A172 (cell line): ENCODE results near the gene BCL2L1. TPM values are rescaled to one million over a fixed set of nuclear protein-coding genes. Genes with fewer than 3 reads are reported as not detected.
"Not testable (repeated sequence)": the region's sequence is repeated elsewhere in the genome, so short reads cannot be mapped to it uniquely, and the experiment has no call there.

Source experiments
- DNase-seq: peaks from one replicate; pipeline ENCODE4 v3.0.0-alpha.2; 2015; ENCODE audit warnings: low spot score
- total RNA-seq: library from RNA; depleted of rRNA; stranded (reverse); fragments of >200 nt; shearing (Covaris generic); gene quantifications from 2 replicates; pipeline ENCODE4 v1.2.3, GENCODE V29; 2014

The BCL2L1 gene
- total RNA-seq, 1 experiment from 2014 or later: 202 TPM

GRCh38 chr20:31675828-31676608 lies 46.6 kb downstream of the BCL2L1 start:
- peak; percentile 61 for DNase-seq

DNA sequence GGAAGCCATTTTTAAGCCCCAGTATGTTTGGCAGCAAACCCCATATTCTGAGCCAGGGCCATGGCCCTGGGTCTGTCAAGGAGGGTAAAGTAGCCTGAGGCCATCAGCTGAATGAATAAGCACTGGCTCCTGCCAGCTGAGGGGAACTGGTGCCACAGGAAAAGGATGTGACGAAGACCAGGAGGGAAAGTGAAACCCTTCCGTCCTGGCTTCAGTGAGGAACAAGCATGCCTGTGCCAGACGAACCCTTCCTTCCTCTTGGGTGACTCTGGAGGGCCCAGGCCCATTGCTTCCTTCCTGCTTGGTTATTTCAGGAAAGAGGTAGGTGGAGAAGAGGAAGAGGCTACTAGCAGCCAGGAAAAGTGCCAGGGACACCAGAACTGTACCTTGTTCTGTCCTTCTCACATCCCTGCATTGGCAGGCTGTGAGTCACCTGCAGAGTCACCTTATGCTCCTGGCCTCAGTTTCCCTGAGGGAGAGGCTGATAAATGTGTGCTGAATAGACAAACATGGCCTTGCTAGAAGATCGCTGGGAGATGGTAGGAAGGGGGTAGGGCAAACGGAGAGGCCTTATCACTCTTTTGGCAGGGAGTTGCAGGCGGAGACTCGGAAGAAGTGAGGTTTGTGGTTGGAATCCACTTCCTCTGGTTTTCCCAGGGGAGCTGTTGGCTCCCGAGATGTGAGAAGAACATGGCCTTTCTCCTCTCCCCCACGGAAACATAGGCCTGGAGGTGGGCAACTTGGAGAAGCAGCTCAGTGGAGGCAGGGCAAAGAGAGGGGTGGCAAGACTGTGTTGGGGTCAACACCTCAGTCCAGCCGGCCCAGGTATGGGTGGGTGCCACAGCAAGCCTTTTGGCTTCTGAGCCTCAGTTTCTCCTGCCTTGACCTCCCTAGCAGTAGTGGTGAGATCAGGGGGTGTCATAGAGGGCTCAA lies 47.5 kb downstream of the BCL2L1 start:
- peak; percentile 96 for DNase-seq

DNA sequence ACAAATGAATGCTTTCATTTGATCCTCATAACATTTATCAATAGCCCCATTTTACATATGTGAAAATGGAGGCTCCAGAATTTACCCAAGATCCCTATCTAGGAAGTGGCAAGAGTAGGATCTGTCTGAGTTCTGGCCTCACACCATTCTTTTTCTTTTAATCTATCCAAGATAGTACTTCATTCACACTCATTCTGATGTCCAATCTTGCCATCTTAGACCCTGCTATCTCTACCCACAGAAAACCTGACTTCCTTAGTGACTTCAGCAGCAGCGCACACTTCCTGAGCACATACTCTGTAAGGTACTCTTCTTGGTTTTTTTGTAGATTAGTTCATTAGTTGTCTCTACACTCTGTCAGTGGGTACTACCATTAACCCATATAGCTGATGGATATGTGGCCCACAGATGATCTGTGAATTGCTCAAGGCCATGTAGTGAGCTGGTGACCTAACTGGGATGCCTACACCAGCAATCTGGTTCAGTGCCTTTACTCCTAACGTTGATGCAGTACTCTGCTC lies 48.7 kb downstream of the BCL2L1 start:
- no peak for DNase-seq

DNA sequence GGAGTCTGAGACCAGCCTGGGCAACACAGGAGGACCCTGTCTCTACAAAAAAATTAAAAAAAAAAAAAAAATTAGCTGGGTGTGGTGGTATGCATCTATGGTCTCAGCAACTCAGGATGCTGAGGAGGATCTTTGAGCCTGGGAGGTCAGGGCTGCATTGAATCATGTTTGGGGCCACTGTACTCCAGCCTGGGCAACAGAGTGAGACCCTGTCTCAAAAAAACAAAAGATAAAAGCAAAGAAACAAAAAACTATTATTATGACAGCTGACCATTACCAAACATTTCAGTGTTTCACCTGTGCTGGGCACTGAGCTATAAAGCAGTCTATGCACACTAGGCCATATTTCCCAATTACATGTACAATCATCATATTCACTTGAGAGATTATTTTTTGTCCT lies 49.2 kb downstream of the BCL2L1 start:
- no peak for DNase-seq

DNA sequence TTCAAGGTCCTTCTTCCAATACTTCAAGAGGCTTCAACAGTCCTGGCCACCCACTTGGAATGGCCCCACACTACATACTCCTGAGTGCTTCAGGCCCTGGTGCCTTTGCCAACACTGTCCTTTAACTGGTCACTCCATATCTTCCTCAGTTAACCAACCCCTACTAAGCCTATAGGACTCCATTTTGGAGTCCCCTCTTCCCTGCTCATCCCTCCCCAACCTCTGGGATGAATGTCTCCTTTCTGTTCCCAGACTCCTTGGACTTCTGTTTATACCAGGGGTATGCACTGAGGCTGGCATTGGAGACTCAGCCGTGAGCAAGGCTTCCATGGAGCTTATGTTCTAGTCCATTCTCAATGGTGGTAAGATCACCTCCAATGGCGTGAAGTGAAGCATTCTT lies 51.3 kb downstream of the BCL2L1 start:
- DNase-seq: no peak

DNA sequence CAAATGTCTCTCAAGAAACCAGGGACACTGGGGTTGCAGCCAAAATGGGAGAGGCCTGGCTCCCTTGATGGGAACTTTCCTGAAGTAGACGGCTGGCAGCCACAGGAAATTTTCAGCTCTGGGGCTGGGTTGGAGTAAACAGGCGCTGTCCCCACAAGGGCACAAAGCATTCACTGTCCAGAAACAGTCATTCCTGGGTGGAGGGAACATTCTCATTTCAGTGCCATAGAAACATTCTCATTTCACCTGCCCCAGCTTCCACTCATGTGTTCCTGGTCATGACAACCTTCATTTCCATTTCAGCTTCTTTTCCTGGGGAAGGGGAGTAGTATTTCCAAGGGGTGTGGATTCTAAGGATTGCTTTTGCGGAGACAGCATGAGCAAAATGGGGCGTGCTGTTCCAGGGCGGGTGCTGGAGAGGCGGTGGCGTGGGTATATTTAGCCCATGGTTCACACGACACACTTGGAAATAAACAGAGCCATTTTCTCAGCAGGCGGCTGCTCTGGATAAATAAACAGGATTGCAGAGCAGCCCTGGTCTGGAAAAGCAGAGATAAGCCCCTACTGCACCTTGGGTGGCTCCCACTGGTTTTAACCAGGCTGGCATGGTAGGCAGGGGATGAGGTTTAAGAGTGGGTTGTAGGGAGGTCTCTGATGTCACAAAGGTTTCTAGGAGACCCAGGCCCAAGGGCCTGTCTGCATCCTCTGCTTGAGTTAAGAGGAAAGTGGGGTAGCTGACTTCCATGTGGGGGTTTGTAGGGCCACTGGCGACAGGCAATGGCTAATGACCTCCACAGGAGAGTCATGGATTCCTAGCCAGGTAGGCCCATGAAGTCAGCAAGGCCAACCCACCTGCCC lies 52.1 kb downstream of the BCL2L1 start:
- no peak for DNase-seq

- no peak for DNase-seq
These were observed 52.8 kb downstream of the BCL2L1 start for GRCh38 chr20:31669876-31670275.

DNA sequence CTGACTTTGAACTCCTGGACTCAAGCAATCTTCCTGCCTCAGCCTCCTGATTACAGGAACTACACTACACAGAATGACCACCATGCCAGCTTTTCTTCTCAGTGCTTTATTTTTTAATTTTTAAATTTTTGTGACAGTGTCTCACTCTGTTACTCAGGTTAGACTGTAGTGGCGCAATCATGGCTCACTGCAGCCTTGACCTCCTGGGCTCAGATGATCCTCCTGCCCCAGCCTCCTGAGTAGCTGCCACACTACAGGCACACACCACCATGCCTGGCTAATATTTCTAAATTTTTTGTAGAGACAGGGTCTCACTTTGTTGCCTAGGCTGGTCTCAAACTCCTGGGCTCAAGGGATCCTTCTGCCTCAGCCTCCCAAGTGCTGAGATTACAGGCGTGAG lies 53.7 kb downstream of the BCL2L1 start:
- DNase-seq: not testable (repeated sequence)

- DNase-seq: no peak
These were observed 55.1 kb downstream of the BCL2L1 start for GRCh38 chr20:31667315-31668285.

DNA sequence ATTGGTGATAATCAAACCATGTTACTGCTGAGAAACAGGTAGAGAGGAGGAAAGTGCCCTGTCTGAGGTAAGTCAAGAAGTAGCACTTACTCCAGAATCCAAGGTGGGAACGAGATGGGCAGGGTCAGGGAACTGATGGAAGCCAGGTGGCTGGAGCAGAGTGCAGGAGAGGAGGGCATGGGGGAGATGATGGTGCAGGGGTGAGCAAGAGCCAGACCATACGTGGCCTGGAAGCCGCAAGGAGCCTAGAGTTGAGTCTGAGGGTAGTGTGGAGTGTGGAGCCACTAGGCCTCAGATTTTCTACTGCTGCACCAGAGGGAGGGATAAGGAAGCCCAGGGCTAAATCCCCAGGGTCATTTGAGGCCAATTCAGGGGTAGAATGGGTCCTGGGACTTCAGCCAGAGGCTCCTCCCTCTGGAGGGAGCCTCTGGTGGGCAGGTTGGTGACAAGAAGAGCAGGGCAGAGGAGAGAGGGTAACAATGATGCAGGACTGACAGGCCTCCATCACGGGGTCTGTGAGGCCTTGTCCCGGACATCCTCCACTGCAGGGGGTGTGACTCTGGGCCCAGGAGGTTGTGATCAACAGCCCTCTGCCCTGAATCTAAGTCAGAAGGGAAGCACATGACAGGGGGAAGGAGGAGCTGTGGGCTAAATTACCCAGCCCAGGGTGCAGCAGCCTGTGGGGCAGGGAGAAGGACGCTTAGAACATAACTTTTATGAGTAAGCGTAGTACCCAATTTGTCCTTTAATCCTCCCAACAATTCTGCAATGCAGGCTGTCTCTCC lies 56.2 kb downstream of the BCL2L1 start:
- no peak for DNase-seq

DNA sequence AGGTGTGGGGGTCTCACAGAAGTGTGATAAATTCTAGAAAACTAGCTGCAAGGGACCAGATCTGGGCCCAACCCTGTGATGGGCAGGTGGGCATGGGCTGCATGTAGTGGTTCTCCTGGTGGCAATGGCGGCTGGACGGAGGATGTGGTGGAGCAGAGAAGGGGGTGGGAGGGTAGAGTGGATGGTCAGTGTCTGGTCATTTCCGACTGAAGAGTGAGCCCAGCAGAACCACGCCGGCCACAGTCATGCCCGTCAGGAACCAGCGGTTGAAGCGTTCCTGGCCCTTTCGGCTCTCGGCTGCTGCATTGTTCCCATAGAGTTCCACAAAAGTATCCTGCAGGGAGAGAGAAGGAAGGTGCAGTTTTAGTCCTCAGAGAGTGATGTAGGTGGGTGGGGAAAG lies 56.9 kb downstream of the BCL2L1 start:
- DNase-seq: no peak

DNA sequence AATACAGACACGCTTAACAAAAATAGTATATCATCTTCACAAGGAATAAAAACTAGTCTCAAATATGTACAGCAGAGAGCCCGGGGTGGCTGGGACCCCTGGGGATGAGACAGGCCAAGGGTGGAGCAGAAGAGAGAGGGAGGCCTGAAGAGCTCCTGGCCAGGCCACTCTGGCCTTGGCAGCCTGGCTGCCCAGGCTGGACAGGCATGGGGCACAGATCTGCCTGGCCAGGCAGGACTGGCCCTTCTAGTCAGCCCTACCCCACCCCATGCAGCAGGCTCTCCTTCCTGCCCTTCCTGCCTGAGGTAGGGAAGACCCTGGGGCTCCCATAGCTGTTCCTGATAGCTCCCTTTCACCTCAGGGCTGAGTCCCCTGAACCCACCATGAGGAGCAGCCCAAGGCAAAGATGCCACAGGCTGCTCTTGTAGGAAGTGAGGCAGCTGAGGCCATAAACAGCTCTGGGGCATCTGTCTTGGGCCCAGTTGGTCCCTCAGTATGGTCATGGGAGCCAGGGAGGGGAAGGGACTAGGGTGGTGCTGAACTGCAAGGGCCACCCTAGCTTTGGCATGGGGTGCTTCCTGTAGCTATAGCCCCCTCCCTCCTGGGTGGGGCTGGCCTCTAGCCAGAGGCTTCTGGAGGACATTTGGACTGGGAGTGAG lies 57.8 kb downstream of the BCL2L1 start:
- DNase-seq: no peak

- no peak for DNase-seq
These were observed 58.6 kb downstream of the BCL2L1 start for GRCh38 chr20:31663838-31664695.

- DNase-seq: no peak
These were observed 59.2 kb downstream of the BCL2L1 start for GRCh38 chr20:31663524-31663837.

DNA sequence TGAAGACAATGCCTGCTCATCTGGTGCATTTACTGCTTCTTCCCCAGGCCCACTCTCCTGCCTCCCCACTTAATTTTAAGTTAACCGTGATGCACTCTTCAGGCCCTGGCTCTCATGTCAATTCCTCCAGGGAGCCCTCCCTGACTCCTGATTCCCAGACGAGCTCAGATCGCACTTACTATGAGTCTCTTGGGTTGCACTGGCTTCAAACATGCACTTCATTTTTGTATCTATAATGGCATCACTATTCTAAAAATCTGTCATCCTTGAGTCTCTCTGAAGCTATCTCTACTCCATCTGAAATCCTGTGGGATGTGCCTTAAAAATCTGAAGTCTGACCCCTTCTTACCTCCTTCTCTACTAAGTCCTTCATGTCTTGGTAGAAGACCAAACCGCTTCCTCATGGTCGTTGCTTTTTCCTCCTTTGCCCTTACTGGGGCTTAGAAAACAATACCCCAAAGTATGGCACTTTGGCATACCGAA lies 60.3 kb downstream of the BCL2L1 start:
- no peak for DNase-seq

GRCh38 chr20:31661625-31662371 lies 60.9 kb downstream of the BCL2L1 start:
- DNase-seq: peak; percentile 73

DNA sequence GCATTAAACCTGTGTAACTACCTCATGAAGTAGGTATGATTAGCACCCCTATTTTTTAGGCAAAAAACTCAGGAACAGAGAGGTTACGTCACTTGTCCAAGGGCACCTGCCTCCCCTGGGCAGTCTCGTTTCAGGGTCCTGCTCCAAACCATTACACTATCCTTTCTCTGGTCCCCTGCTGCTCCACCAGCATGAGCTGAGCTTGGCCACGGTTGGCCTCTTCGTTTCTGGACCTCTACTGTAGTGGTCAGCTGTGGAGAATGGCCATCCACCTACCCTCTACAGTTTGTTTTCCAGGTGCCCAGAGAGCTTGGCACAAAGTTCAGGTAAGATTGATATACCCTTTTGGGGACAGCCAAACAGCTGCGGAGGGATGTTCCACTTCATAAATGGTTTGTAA lies 68.1 kb downstream of the BCL2L1 start:
- no peak for DNase-seq
